Sigmoid colon (tissue), 7 donors: ENCODE results near the gene LAMA3. TPM values are rescaled to one million over a fixed set of nuclear protein-coding genes. Genes with fewer than 3 reads are reported as not detected.

ENCODE experiments used
- DNase-seq: peaks from one replicate; pipeline ENCODE4 v3.0.0-alpha.2; 2019
- H3K27ac ChIP-seq, 4 donors: fragments of 200-600 bp; sonication (generic); one replicate each; pipeline ENCODE4 v1.5.1; 2016 to 2019; ENCODE audit warnings: mild to moderate bottlenecking in 1 of 4
- H3K27me3 ChIP-seq, 3 donors: fragments of 200-600 bp; sonication (generic); one replicate each; pipeline ENCODE4 v1.5.1; 2019; ENCODE audit warnings: mild to moderate bottlenecking in 1 of 3
- H3K36me3 ChIP-seq, 4 donors: fragments of 200-600 bp; sonication (generic); one replicate each; pipeline ENCODE4 v1.5.1; 2016 to 2019
- H3K4me1 ChIP-seq, 4 donors: fragments of 200-600 bp; sonication (generic); one replicate each; pipeline ENCODE4 v1.5.1; 2017 to 2019
- H3K4me3 ChIP-seq, 4 donors: fragments of 200-600 bp; sonication (generic); one replicate each; pipeline ENCODE4 v1.5.1; 2017 to 2019; ENCODE audit warnings: mild to moderate bottlenecking in 2 of 4, moderate library complexity in 1 of 4
- H3K9me3 ChIP-seq, 4 donors: fragments of 200-600 bp in 3 of 4; sonication (generic) in 3 of 4; one replicate each; pipeline versions ENCODE4 v1.5.1 to v1.6.1; 2013 to 2019
- EP300 ChIP-seq, 4 donors: sonication (generic); formaldehyde crosslinking; IDR thresholded peaks; one replicate each; pipeline ENCODE4 v1.6.1; 2017; ENCODE audit warnings: antibody characterized with exemption in 4 of 4
- POLR2A ChIP-seq, 2 donors: fragments of 450-650 bp; IDR thresholded peaks; one replicate each; pipeline ENCODE4 v1.6.1; 2016; ENCODE audit warnings: antibody characterized with exemption in 2 of 2, mild to moderate bottlenecking in 2 of 2, moderate library complexity in 2 of 2
- POLR2AphosphoS5 ChIP-seq, 4 donors: sonication (generic); formaldehyde crosslinking; IDR thresholded peaks; one replicate each; pipeline ENCODE4 v1.6.1; 2017; ENCODE audit warnings: antibody characterized with exemption in 4 of 4
- WGBS, 2 donors: extraction: QIAGEN DNeasy Blood & Tissue Kit; methylation state at CpG; one replicate each; pipeline ENCODE4 v1.1.7; 2013; 5-methylcytosine and 5-hydroxymethylcytosine counted together
- intact Hi-C: fragments of 100-400 bp; cut with DNase I; formaldehyde crosslinking; loops from one replicate; pipeline ENCODE4 v1.15.1; 2023
- polyA plus RNA-seq, 3 donors: library from polyadenylated mRNA; stranded (reverse); fragments of 200-250 nt; gene quantifications; one replicate each; pipeline ENCODE4 v1.2.3, GENCODE V29; 2013
- total RNA-seq, 4 donors: library from RNA; depleted of rRNA; stranded (reverse); fragments of >200 nt; gene quantifications; one replicate each; pipeline ENCODE4 v1.1.0, GENCODE V29; 2016
- TF ChIP-seq, protein P1 (sequence below), 4 experiments: fragments of 450-650 bp in 3 of 4; fragments of 200-600 bp in 1 of 4; IDR thresholded peaks; one replicate each; pipeline ENCODE4 v1.5.1; 2016 to 2019; ENCODE audit warnings: antibody characterized with exemption in 4 of 4, mild to moderate bottlenecking in 3 of 4, moderate library complexity in 2 of 4
- donor health status: healthy with polysubstance abuse.
- donor health status: Bipolar disorder and iron deficiency.
- donor health status: healthy.

LAMA3 gene
- total and polyA plus RNA-seq, 7 donors = 6.0 to 19.9 (median 14.1) TPM

DNA sequence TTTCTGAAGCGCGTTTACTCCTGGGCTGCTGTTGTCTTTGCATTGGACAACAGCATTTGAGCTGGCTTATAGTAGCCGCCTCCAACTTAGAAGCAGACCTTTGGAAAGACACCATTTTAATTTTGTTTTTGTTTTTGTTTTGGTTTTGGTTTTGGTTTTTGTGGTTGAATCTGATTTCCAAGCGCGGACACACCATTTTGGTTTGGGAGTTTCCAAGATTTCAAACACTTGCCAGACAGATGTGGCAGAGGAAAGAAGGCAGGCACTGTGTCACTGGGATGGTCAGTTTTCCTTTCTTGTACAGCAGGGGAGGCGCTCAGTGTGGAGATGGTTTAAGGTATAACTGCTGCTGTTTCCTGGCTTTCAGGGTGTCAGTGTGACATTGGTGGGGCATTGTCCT is 126.8 kb downstream of the LAMA3 start:
- Histone ChIP-seq H3K36me3 (no peaks in the 10 kb centered on the region), H3K4me3 (no peak overlapping the region), H3K9me3 (no peaks in the 10 kb centered on the region), H3K27ac (no peak overlapping the region), H3K4me1 (peaks cover 0 to 9% (median 0%) of the 10 kb centered on the region in 4 donors), H3K27me3 (no peaks in the 10 kb centered on the region)
- DNase-seq = no peak
- WGBS, 2 donors = 96% methylated on average over 6 of the region's 6 CpGs
- intact Hi-C loops = loop anchor here (10.0 kb wide), 1 partner anchor 131 kb away; the partner anchor contains the start of gene LAMA3
- TF ChIP-seq POLR2AphosphoS5 (IDR thresholded peaks at IDR 0.05) (no peak), POLR2A (IDR thresholded peaks at IDR 0.05) (no peak), EP300 (IDR thresholded peaks at IDR 0.05) (no peak)
- TF ChIP-seq, protein P1, sequence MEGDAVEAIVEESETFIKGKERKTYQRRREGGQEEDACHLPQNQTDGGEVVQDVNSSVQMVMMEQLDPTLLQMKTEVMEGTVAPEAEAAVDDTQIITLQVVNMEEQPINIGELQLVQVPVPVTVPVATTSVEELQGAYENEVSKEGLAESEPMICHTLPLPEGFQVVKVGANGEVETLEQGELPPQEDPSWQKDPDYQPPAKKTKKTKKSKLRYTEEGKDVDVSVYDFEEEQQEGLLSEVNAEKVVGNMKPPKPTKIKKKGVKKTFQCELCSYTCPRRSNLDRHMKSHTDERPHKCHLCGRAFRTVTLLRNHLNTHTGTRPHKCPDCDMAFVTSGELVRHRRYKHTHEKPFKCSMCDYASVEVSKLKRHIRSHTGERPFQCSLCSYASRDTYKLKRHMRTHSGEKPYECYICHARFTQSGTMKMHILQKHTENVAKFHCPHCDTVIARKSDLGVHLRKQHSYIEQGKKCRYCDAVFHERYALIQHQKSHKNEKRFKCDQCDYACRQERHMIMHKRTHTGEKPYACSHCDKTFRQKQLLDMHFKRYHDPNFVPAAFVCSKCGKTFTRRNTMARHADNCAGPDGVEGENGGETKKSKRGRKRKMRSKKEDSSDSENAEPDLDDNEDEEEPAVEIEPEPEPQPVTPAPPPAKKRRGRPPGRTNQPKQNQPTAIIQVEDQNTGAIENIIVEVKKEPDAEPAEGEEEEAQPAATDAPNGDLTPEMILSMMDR (IDR thresholded peaks at IDR 0.05) = no peak

DNA sequence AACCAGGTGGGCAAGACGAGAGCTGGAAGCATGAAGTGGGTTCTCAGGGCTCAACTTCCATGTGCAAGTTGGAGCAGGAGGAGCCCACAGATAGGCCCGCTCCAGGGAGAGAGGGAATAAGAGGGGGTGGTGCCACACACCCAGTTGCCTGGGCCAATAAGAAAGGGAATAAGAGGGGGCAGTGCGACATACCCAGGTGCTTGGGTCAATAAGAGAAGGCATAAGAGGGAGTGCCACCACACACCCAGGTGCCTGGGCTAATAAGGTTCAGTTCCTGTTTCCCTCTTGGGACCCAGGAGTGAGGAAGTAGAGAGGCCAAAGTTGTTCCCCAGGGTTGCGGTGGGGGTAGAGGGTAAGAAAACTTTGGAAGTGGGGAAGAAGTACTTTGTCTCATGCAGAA is 127.5 kb downstream of the LAMA3 start:
- TF ChIP-seq POLR2AphosphoS5 (IDR thresholded peaks at IDR 0.05) (no peak), EP300 (IDR thresholded peaks at IDR 0.05) (no peak), POLR2A (IDR thresholded peaks at IDR 0.05) (no peak)
- TF ChIP-seq, protein P1 (IDR thresholded peaks at IDR 0.05) = no peak
- peaks cover 0 to 9% (median 0%) of the 10 kb centered on the region in 4 donors for H3K4me1 ChIP-seq
- intact Hi-C loops = loop anchor here (10.0 kb wide), 1 partner anchor 132 kb away; the partner anchor contains the start of gene LAMA3
- no peaks in the 10 kb centered on the region for H3K27me3 ChIP-seq
- no peaks in the 10 kb centered on the region for H3K9me3 ChIP-seq
- no peaks in the 10 kb centered on the region for H3K36me3 ChIP-seq
- WGBS, 2 donors = 52 to 75% methylated on average over 4 of the region's 4 CpGs
- no peak overlapping the region for H3K27ac ChIP-seq
- no peak overlapping the region for H3K4me3 ChIP-seq
- DNase-seq = no peak

DNA sequence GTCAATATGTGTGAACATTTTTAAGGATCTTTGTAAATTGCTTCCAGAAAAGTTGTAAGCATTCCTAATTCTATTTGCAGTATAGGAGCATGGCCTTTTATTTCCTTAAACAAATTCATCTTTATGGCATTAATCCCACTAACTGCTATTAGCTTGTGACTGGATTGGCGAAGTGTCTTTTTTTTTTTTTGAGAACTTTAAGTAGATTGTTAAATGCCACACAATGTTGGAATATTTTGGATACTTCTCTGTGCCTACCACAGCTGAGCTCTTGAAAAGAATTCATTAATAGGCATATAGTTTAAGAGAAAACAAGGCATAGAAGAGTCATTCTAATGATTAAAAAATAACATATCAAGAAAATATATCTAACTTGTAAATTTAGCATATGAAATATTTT is 129.7 kb downstream of the LAMA3 start:
- intact Hi-C loops = loop anchor here (10.0 kb wide), 1 partner anchor 134 kb away; the partner anchor contains the start of gene LAMA3
- no peaks in the 10 kb centered on the region for H3K27me3 ChIP-seq
- no peak overlapping the region for H3K4me3 ChIP-seq
- DNase-seq = no peak
- H3K27ac ChIP-seq = no peak overlapping the region
- no peaks in the 10 kb centered on the region for H3K9me3 ChIP-seq
- no peak for TF ChIP-seq POLR2AphosphoS5 (IDR thresholded peaks at IDR 0.05)
- no peak for TF ChIP-seq EP300 (IDR thresholded peaks at IDR 0.05)
- no peak for TF ChIP-seq POLR2A (IDR thresholded peaks at IDR 0.05)
- TF ChIP-seq, protein P1 (IDR thresholded peaks at IDR 0.05) = no peak
- peaks cover 0 to 9% (median 0%) of the 10 kb centered on the region in 4 donors for H3K4me1 ChIP-seq
- 85 to 87% methylated on average over 1 of the region's 1 CpG for WGBS, 2 donors
- no peaks in the 10 kb centered on the region for H3K36me3 ChIP-seq

DNA sequence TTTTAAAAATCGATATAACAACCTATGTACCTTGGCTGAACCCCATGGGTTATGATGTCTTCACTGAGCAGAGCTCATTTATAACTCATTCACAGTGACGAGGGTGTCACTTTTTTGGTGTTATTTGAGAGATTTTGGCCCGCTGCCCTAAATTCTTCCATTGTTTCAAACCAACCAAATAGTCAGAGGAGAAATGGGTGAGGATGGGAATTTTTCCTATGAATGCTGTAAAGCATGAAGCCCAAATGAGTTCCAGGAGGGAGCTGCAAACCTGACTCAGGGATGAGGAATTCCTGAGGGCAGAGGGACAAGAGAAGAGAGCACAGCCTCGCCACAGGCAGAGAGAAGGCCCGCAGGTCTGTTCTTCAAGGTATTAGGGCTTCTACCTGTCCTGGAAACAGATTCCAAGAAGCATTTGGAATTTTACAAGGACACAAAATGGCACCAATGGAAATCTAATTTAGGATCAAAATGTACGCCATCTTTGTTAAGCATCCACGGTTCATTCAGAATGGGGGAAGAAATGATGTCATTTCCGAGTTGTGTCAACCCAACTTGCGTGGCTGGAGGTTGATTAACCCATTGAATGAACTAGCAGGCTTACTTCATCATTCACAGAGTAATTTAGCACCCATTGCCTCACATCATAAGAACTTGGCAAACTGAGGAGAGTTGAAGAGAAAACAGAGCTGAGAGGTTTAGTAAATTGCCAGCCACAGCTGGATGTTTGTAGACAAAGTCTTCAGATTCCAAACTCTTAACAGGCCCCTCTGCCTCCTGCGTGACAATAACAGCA is 133.5 kb downstream of the LAMA3 start:
- H3K9me3 ChIP-seq = no peaks in the 10 kb centered on the region
- no peaks in the 10 kb centered on the region for H3K27me3 ChIP-seq
- DNase-seq = no peak
- intact Hi-C loops = loop anchor here (10.0 kb wide), 1 partner anchor 318 kb away; the partner anchor contains the start of gene RMC1
- no peaks in the 10 kb centered on the region for H3K36me3 ChIP-seq
- H3K4me3 ChIP-seq = no peak overlapping the region
- TF ChIP-seq EP300 (IDR thresholded peaks at IDR 0.05) (no peak), POLR2A (IDR thresholded peaks at IDR 0.05) (no peak), POLR2AphosphoS5 (IDR thresholded peaks at IDR 0.05) (no peak)
- TF ChIP-seq, protein P1 (IDR thresholded peaks at IDR 0.05) = no peak
- 83 to 84% methylated on average over 10 of the region's 10 CpGs for WGBS, 2 donors
- H3K27ac ChIP-seq = no peak overlapping the region
- peaks cover 0 to 33% (median 24%) of the 10 kb centered on the region in 4 donors for H3K4me1 ChIP-seq
